ENCODE measurements around the gene OSGIN1.

The OSGIN1 gene

DNA sequence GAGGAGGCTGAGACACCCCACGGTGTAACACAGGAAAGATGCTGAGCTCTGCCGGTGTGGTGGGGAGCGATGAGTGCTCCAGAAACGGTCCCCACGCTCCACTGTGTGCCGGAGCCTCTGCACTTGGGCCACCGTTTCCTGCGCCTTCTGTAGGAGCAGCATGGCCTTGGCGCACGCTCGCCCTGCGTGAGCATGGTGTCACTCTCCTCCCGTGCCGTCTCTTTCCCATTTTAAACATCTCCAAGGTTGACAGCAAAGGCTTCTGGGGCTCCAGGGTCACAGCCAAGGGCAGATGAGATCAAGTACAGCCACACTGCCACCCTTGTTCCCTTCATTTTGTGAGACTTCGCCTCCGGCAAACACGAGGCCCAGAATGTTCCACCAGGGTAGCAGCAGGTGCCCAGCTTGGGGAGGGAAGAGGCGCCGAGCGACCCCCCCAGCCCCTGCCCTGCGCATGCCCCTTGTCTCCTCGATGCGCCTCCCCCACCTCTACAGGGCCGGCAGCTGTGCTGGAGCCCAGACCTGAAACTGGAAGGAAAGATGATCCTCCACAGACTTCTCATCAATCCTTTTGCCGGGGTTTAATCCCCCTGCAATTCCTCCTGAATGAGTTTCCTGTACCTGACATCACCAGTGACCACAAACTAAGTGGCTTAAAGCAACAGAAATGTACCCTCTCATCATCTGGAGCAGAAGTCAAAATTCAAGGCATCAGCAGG, 19.9 kb upstream of the OSGIN1 start:
- no peak overlapping the region for H3K4me3 ChIP-seq (ENCODE audit: low read depth, low read length)
- TF ChIP-seq, protein P1, sequence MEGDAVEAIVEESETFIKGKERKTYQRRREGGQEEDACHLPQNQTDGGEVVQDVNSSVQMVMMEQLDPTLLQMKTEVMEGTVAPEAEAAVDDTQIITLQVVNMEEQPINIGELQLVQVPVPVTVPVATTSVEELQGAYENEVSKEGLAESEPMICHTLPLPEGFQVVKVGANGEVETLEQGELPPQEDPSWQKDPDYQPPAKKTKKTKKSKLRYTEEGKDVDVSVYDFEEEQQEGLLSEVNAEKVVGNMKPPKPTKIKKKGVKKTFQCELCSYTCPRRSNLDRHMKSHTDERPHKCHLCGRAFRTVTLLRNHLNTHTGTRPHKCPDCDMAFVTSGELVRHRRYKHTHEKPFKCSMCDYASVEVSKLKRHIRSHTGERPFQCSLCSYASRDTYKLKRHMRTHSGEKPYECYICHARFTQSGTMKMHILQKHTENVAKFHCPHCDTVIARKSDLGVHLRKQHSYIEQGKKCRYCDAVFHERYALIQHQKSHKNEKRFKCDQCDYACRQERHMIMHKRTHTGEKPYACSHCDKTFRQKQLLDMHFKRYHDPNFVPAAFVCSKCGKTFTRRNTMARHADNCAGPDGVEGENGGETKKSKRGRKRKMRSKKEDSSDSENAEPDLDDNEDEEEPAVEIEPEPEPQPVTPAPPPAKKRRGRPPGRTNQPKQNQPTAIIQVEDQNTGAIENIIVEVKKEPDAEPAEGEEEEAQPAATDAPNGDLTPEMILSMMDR (IDR thresholded peaks at IDR 0.05; ENCODE audit: low read depth, low read length), result no peak

DNA sequence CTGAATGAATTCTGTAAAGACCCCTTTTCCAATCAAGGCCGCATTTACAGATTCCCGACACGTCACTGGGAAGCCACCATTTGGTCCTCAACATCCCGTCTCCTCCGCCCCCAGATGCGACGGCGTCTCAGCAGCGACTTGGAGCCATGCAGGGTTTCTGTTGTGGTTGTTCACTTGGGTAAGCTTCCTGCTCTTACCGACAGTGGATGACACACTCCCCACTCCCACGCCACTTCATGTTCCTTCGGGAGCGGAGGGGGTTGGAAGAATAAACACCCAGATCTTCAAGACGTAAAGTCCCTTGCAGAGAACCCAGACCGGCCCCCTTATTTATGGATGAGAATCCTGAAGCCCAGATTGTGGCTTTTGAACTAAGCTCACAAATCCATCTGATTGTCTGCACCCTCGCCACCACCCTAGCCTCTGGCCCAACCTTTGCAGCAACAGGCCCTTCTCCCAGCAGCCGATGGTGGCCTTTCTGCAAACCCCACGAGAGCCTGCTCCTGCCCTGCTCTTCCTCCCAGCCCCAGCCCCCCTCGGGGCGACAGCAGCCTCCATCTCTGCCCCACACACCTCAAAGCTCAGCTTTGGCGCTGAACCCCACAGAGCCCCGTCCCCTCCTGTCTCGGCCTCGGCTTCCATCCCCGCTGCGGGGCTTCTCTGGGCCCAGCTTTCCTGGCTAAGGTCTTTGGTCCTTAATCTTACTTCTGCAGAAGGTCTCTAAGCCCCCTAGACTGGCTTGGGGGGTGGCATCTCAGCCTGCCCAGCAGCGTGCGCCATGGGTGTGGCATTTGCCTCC, 19.0 kb upstream of the OSGIN1 start:
- TF ChIP-seq, protein P1 (IDR thresholded peaks at IDR 0.05; ENCODE audit: low read depth, low read length), result no peak
- H3K4me3 ChIP-seq (ENCODE audit: low read depth, low read length), result no peak overlapping the region

DNA sequence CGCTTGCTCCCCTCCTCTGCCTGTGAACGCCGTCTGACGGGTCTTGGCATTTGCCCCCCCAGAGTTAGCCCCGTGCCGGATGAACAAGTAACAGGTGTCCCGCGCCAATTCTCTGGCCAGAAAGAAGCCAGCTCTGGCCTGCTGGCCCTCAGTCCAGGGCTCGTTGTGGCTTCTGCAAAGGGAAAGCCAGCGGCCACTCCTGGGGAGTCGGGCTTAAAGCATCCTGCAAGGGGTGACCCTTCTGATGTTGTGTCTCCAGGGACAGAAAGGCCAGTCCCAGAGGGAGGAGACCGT, 18.4 kb upstream of the OSGIN1 start:
- no peak overlapping the region for H3K4me3 ChIP-seq (ENCODE audit: low read depth, low read length)
- TF ChIP-seq, protein P1 (IDR thresholded peaks at IDR 0.05; ENCODE audit: low read depth, low read length), result no peak

DNA sequence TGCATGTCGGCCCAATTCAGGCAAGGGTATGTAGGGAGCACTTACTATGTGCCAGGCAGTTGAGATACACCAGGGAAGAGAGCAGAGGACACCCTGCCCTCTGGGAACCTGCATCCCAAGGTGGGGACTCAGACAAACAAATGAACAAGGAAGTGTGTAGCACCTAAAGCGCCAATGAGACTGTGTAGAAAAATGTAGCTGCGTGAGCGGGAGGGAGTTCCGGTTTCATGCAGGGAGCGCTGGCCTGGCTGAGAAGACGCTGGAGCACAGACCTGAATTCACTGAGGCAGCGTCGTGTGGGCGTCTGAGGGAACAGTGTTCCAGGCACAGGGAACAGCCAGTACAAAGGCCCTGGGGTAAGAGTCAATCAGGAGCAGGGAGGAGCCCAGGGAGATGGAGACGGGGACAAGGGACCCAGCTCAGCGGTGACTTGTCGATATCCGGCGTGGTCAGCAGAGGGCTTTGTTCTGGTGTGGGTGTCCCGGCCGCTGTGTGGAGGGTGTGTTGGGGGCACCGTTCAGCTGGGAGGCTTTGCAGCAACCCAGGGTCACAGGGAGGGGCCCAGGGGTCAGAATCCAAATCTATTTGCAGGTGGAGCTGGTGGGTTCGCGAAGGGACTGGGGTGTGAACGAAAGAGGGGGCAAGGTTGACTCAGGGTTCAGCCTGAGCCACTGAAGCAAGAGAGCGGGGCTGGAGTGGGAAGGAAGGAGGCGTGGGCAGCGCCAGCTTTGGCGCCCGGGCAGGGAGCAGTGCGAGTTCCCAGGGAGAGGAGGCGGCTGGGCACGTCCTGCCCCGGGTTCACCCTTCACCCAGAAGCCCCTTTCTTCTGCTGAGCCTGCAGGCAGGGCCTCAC, 17.8 kb upstream of the OSGIN1 start:
- H3K4me3 ChIP-seq (ENCODE audit: low read depth, low read length), result no peak overlapping the region
- TF ChIP-seq, protein P1 (IDR thresholded peaks at IDR 0.05; ENCODE audit: low read depth, low read length), result no peak

GRCh38 chr16:83935858-83936255, 17.2 kb upstream of the OSGIN1 start:
- H3K4me3 ChIP-seq (ENCODE audit: low read depth, low read length), result no peak overlapping the region
- TF ChIP-seq, protein P1 (IDR thresholded peaks at IDR 0.05; ENCODE audit: low read depth, low read length), result no peak

DNA sequence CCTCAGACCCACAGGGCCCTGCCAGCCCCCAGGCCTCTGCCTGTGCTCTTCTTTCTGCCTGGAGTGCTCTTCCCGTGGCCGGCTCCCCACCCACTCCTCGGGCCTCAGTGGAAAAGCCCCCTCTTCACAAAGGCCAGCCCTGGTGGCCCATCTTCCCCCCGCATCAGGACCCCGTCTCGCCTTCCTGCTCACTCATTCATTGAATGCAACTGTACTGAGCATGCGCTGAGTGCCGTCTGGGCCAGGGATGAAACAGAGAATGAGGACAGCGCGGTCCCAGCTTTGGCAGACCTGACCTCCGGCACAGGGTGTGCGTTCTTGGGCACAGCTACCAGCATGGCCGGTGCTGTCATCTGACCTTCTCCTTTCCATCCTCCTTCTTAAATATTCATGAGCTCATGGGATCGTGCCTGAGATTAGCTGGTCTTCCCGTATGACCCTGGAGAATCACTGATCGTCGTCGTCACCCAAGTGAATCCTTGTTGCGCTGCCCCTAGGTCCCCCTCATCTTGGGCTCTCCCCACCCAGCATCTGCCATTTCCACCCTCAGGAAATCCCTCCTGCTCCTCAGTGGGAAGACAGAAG, 16.4 kb upstream of the OSGIN1 start:
- TF ChIP-seq, protein P1 (IDR thresholded peaks at IDR 0.05; ENCODE audit: low read depth, low read length), result no peak

More for the DNA sequence above, 16.4 kb upstream of the OSGIN1 start:
- H3K4me3 ChIP-seq (ENCODE audit: low read depth, low read length), result no peak overlapping the region

All from WI38 (cell line).